HUES48 (cell line): ENCODE results near the gene TRAFD1.
"Not testable (repeated sequence)": the region's sequence is repeated elsewhere in the genome, so short reads cannot be mapped to it uniquely, and the experiment has no call there.

Experiments used
- H3K27ac ChIP-seq: one replicate; pipeline ENCODE4 v1.7.0; 2013; ENCODE audit warnings: low read depth, low read length, inconsistent platforms
- H3K27me3 ChIP-seq: 2 replicates; pipeline ENCODE4 v1.6.1; 2013; ENCODE audit warnings: mild to moderate bottlenecking, low read length; ENCODE audit not compliant: control insufficient read depth, insufficient read depth
- H3K36me3 ChIP-seq: 2 replicates; pipeline ENCODE4 v1.6.1; 2013; ENCODE audit warnings: low read length; ENCODE audit not compliant: control insufficient read depth, insufficient read depth
- H3K4me1 ChIP-seq: 2 replicates; pipeline ENCODE4 v1.6.1; 2013; ENCODE audit warnings: mild to moderate bottlenecking, low read length; ENCODE audit not compliant: control insufficient read depth, insufficient read depth
- H3K4me3 ChIP-seq: 2 replicates; pipeline ENCODE4 v1.5.1; 2013; ENCODE audit warnings: mild to moderate bottlenecking, low read depth, low read length
- H3K9ac ChIP-seq: 2 replicates; pipeline ENCODE4 v1.6.1; 2013; ENCODE audit warnings: mild to moderate bottlenecking, low read depth, low read length, moderate library complexity
- H3K9me3 ChIP-seq: 2 replicates; pipeline ENCODE4 v1.6.1; 2013; ENCODE audit warnings: low read length; ENCODE audit not compliant: control insufficient read depth, insufficient read depth

Gene TRAFD1

GRCh38 chr12:112125250-112125999, at the start of gene TRAFD1:
TSS of gene TRAFD1 (plus strand) at chr12:112125560. CDS start at chr12:112130523, 4,963 bp downstream.
- Histone ChIP-seq H3K36me3 (0 out of 2 replicates have a peak, but pooled peaks cover 2% of the 10 kb centered on the region), H3K27me3 (no peaks in the 10 kb centered on the region), H3K9ac (peak within 1 kb of the TSS; percentile 56), H3K4me1 (peaks cover 4% of the 10 kb centered on the region), H3K4me3 (peak within 1 kb of the TSS; percentile 91), H3K9me3 (no peaks in the 10 kb centered on the region), H3K27ac (peak within 1 kb of the TSS; percentile 62)

GRCh38 chr12:112087055-112087850, 38.1 kb upstream of the TRAFD1 start:
- no peak overlapping the region for H3K4me3 ChIP-seq
- no peaks in the 10 kb centered on the region for H3K9me3 ChIP-seq
- H3K36me3 ChIP-seq: peaks cover 89% of the 10 kb centered on the region
- no peak overlapping the region for H3K27ac ChIP-seq
- H3K27me3 ChIP-seq: no peaks in the 10 kb centered on the region
- H3K9ac ChIP-seq: no peak overlapping the region
- H3K4me1 ChIP-seq: peaks cover 5% of the 10 kb centered on the region

- H3K9me3 ChIP-seq: no peaks in the 10 kb centered on the region
- H3K4me1 ChIP-seq: peaks cover 5% of the 10 kb centered on the region
- peaks cover 87% of the 10 kb centered on the region for H3K36me3 ChIP-seq
- H3K4me3 ChIP-seq: no peak overlapping the region
- no peak overlapping the region for H3K27ac ChIP-seq
- H3K9ac ChIP-seq: no peak overlapping the region
- no peaks in the 10 kb centered on the region for H3K27me3 ChIP-seq
Measured at GRCh38 chr12:112087851-112088250, 37.5 kb upstream of the TRAFD1 start.

GRCh38 chr12:112091563-112091962, 33.8 kb upstream of the TRAFD1 start:
- Histone ChIP-seq H3K9me3 (no peaks in the 10 kb centered on the region), H3K27ac (no peak overlapping the region), H3K27me3 (no peaks in the 10 kb centered on the region), H3K4me3 (no peak overlapping the region), H3K4me1 (no peaks in the 10 kb centered on the region), H3K9ac (no peak overlapping the region), H3K36me3 (peaks cover 79% of the 10 kb centered on the region)

GRCh38 chr12:112096070-112096469, 29.3 kb upstream of the TRAFD1 start:
- peaks cover 72% of the 10 kb centered on the region for H3K36me3 ChIP-seq
- H3K4me1 ChIP-seq: no peaks in the 10 kb centered on the region
- H3K9ac ChIP-seq: no peak overlapping the region
- no peak overlapping the region for H3K4me3 ChIP-seq
- H3K9me3 ChIP-seq: no peaks in the 10 kb centered on the region
- no peaks in the 10 kb centered on the region for H3K27me3 ChIP-seq
- H3K27ac ChIP-seq: no peak overlapping the region

GRCh38 chr12:112096667-112097066, 28.7 kb upstream of the TRAFD1 start:
- H3K36me3 ChIP-seq: peaks cover 72% of the 10 kb centered on the region
- H3K4me1 ChIP-seq: no peaks in the 10 kb centered on the region
- H3K4me3 ChIP-seq: no peak overlapping the region
- H3K27me3 ChIP-seq: no peaks in the 10 kb centered on the region
- H3K9ac ChIP-seq: no peak overlapping the region
- H3K9me3 ChIP-seq: no peaks in the 10 kb centered on the region
- H3K27ac ChIP-seq: no peak overlapping the region

GRCh38 chr12:112097641-112098040, 27.7 kb upstream of the TRAFD1 start:
- no peak overlapping the region for H3K4me3 ChIP-seq
- no peaks in the 10 kb centered on the region for H3K27me3 ChIP-seq
- H3K9me3 ChIP-seq: no peaks in the 10 kb centered on the region
- H3K36me3 ChIP-seq: peaks cover 64% of the 10 kb centered on the region
- no peak overlapping the region for H3K27ac ChIP-seq
- H3K9ac ChIP-seq: no peak overlapping the region
- no peaks in the 10 kb centered on the region for H3K4me1 ChIP-seq

- not testable (repeated sequence) for H3K4me3 ChIP-seq, H3K9ac ChIP-seq, H3K9me3 ChIP-seq, H3K27ac ChIP-seq, H3K27me3 ChIP-seq
- H3K4me1 ChIP-seq: peaks cover 11% of the 10 kb centered on the region
- peaks cover 58% of the 10 kb centered on the region for H3K36me3 ChIP-seq
Measured at GRCh38 chr12:112100500-112100899, 24.9 kb upstream of the TRAFD1 start.

- Histone ChIP-seq H3K4me1 (peaks cover 25% of the 10 kb centered on the region), H3K4me3 (no peak overlapping the region), H3K9me3 (no peaks in the 10 kb centered on the region), H3K27me3 (no peaks in the 10 kb centered on the region), H3K27ac (no peak overlapping the region), H3K9ac (no peak overlapping the region), H3K36me3 (peaks cover 52% of the 10 kb centered on the region)
Measured at GRCh38 chr12:112102127-112102526, 23.2 kb upstream of the TRAFD1 start.

GRCh38 chr12:112102746-112103145, 22.6 kb upstream of the TRAFD1 start:
- H3K9me3 ChIP-seq, H3K27me3 ChIP-seq, H3K4me3 ChIP-seq, H3K27ac ChIP-seq, H3K9ac ChIP-seq: not testable (repeated sequence)
- Histone ChIP-seq H3K36me3 (peaks cover 48% of the 10 kb centered on the region), H3K4me1 (peaks cover 31% of the 10 kb centered on the region)
